MM.1S (cell line): ENCODE measurements around the gene SFT2D3.
"Not testable (repeated sequence)": the region's sequence is repeated elsewhere in the genome, so short reads cannot be mapped to it uniquely, and the experiment has no call there.

Source experiments
- EZH2 ChIP-seq: fragments of 300-600 bp; sonication (generic); optimal IDR thresholded peaks from 2 replicates; pipeline ENCODE3; 2017; ENCODE audit warnings: low read depth, mild to moderate bottlenecking, antibody characterized with exemption, low read length, mixed read lengths
- EZH2phosphoT487 ChIP-seq: fragments of 300-600 bp; sonication (generic); IDR thresholded peaks from 2 replicates; pipeline ENCODE4 v1.6.1; 2018; ENCODE audit warnings: antibody characterized with exemption, low read length
- TF ChIP-seq, protein P1 (sequence below): fragments of 300-600 bp; sonication (generic); IDR thresholded peaks from 2 replicates; pipeline ENCODE4 v1.5.1; 2016; ENCODE audit warnings: antibody characterized with exemption, low read length, mixed read lengths

DNA sequence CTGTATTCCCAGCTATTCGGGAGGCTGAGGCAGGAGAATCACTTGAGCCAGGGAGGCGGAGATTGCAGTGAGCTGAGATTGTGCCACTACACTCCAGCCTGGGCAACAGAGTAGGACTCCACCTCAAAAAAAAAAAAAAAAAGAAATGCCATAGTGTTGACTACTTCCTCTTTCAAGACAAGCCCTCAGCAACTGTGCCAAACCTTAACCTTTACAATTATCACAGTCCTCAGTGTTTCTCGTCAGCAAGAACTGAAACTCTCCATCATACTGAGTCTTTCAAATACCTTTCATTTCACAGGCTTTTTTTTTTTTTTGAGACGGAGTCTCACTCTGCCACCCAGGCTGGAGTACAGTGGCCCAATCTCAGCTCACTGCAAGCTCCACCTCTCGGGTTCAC lies 48.2 kb downstream of the SFT2D3 start:
- TF ChIP-seq, protein P1, sequence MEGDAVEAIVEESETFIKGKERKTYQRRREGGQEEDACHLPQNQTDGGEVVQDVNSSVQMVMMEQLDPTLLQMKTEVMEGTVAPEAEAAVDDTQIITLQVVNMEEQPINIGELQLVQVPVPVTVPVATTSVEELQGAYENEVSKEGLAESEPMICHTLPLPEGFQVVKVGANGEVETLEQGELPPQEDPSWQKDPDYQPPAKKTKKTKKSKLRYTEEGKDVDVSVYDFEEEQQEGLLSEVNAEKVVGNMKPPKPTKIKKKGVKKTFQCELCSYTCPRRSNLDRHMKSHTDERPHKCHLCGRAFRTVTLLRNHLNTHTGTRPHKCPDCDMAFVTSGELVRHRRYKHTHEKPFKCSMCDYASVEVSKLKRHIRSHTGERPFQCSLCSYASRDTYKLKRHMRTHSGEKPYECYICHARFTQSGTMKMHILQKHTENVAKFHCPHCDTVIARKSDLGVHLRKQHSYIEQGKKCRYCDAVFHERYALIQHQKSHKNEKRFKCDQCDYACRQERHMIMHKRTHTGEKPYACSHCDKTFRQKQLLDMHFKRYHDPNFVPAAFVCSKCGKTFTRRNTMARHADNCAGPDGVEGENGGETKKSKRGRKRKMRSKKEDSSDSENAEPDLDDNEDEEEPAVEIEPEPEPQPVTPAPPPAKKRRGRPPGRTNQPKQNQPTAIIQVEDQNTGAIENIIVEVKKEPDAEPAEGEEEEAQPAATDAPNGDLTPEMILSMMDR = not testable (repeated sequence)
- not testable (repeated sequence) for TF ChIP-seq EZH2phosphoT487, EZH2
